Mucosa of descending colon (tissue), 3 donors: ENCODE measurements around the gene ZNF22. TPM values are rescaled to one million over a fixed set of nuclear protein-coding genes. Genes with fewer than 3 reads are reported as not detected.
A peak's percentile ranks its signal among the peaks of the same experiment; 100 is the strongest.

ENCODE experiments used
- ATAC-seq: fragments of 200-7000 bp; cut with Tn5 transposase; one replicate; pipeline ENCODE4 v1.9.1; 2020; ENCODE audit warnings: mild to moderate bottlenecking, moderate library complexity
- DNase-seq, 3 donors: peaks; one replicate each; pipeline ENCODE4 v3.0.0-alpha.2; 2020
- H3K36me3 ChIP-seq: fragments of 200-600 bp; one replicate; pipeline ENCODE4 v1.8.0; 2021; ENCODE audit warnings: low read depth, mild to moderate bottlenecking
- H3K4me1 ChIP-seq: fragments of 200-600 bp; one replicate; pipeline ENCODE4 v1.8.0; 2021; ENCODE audit warnings: low read depth, mild to moderate bottlenecking
- H3K4me3 ChIP-seq: fragments of 200-600 bp; one replicate; pipeline ENCODE4 v1.8.0; 2021; ENCODE audit warnings: mild to moderate bottlenecking
- H3K9me3 ChIP-seq: fragments of 200-600 bp; one replicate; pipeline ENCODE4 v1.8.0; 2021; ENCODE audit warnings: mild to moderate bottlenecking
- intact Hi-C, 2 donors: fragments of 100-400 bp; cut with DNase I in 1 of 2; cut with micrococcal nuclease in 1 of 2; formaldehyde crosslinking; loops; one replicate each; pipeline versions ENCODE4 v1.11.0 to v1.11.1; 2022; cut with DNase I, micrococcal nuclease
- total RNA-seq, 3 donors: library from RNA; stranded (reverse); fragmentation: NEBNext Ultra II Directional in 2 of 3; extraction: Animal tissue kit (Norgen Biotek cat#: 25700) in 2 of 3; gene quantifications; one replicate each; pipeline versions ENCODE4 v1.2.1 to v1.2.4, GENCODE V29; 2021 to 2023
- TF ChIP-seq, protein P1 (sequence below): fragments of 200-600 bp; IDR thresholded peaks from one replicate; pipeline ENCODE4 v1.8.0; 2022; ENCODE audit warnings: antibody characterized with exemption, mild to moderate bottlenecking
- donor health status: DM: no; HTN: no; CAD: no; lungs with moderate emphysema.
- donor health status: DM: no; HTN: no; CAD: no.
- donor health status: DM: no; HTN: yes; CAD: no.

ZNF22 gene
- total RNA-seq, 3 donors from 2014 or later, result 14.6 to 17.7 (median 15.5) TPM

DNA sequence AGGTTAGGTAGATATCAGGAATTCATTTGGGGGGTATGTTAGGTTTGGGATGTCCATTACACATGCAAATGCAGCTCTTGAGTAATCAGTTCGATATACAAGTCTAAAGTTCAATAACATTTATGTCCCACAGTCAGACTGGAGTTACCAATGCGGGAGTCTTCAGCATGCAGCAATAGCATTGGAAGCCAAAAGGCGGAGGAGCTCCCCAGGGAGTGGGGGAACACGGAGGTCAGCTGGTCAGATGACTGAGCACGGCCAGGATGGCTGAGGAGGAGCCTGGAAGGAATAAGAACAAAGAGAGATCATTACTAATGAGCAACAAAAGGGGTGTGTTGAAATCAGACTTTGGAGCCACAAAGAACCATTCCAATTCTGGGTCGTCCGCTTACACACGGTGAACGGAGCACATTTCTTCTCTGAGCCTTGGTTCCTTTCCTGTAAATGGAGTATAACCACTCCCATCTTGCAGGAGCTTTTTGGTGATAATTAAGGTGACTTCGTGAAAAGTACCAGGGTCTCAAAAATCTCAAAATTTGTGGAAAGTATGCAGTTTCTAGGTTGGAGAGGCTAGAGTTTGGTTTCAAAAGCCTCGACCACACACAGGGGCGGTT is 478 bp upstream of the ZNF22 start:
- H3K9me3 ChIP-seq, result no peaks in the 10 kb centered on the region
- TF ChIP-seq, protein P1, sequence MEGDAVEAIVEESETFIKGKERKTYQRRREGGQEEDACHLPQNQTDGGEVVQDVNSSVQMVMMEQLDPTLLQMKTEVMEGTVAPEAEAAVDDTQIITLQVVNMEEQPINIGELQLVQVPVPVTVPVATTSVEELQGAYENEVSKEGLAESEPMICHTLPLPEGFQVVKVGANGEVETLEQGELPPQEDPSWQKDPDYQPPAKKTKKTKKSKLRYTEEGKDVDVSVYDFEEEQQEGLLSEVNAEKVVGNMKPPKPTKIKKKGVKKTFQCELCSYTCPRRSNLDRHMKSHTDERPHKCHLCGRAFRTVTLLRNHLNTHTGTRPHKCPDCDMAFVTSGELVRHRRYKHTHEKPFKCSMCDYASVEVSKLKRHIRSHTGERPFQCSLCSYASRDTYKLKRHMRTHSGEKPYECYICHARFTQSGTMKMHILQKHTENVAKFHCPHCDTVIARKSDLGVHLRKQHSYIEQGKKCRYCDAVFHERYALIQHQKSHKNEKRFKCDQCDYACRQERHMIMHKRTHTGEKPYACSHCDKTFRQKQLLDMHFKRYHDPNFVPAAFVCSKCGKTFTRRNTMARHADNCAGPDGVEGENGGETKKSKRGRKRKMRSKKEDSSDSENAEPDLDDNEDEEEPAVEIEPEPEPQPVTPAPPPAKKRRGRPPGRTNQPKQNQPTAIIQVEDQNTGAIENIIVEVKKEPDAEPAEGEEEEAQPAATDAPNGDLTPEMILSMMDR, result no peak
- intact Hi-C loops, result no loop called here
- DNase-seq, result peak in 1 of 3 donors; percentile 75
- no peak overlapping the region for H3K4me3 ChIP-seq
- ATAC-seq, result no peak
- H3K36me3 ChIP-seq, result no peaks in the 10 kb centered on the region
- H3K4me1 ChIP-seq, result peaks cover 11% of the 10 kb centered on the region

DNA sequence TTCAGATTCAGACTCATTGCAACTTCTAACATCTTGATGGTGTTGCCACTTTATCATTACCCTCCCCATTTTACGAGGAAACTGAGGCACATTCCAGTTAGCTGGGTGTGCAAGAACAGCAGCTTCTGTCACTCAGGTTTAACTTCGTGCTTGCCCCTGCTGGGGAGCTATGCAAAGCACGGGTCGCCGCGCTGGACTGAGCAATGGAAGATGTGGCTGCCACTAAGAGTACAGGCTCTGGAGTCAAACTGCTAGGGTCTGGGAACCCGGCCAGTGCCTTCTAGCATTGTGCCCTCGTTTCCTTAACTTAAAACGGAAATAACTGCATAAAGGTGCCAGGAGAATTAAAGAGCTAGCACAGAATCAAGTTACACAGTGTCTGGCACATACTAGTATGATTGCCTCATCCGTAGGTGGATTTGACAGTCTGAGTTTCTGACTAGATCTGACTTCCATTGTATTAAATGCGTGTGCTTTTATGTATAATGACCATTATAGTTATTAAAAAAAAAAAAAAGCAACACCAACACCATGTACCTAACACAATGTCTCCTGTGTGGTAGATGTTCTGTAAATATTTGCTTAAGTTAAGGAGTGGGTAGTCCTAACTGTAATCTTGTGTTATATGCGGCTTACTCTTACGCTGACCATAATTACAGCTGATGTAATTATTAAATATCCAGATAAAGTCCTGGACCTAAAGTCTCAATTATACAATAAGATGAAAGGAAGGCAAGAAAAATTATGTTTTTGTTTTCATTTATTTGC is 842 bp downstream of the ZNF22 start:
- H3K9me3 ChIP-seq, result no peaks in the 10 kb centered on the region
- H3K4me3 ChIP-seq, result peak overlapping the region; percentile 27
- peaks cover 11% of the 10 kb centered on the region for H3K4me1 ChIP-seq
- intact Hi-C loops, result no loop called here
- DNase-seq (peak; percentile 76 to 78 (median 77)), ATAC-seq (peak; percentile 75)
- no peaks in the 10 kb centered on the region for H3K36me3 ChIP-seq
- TF ChIP-seq, protein P1, result no peak

DNA sequence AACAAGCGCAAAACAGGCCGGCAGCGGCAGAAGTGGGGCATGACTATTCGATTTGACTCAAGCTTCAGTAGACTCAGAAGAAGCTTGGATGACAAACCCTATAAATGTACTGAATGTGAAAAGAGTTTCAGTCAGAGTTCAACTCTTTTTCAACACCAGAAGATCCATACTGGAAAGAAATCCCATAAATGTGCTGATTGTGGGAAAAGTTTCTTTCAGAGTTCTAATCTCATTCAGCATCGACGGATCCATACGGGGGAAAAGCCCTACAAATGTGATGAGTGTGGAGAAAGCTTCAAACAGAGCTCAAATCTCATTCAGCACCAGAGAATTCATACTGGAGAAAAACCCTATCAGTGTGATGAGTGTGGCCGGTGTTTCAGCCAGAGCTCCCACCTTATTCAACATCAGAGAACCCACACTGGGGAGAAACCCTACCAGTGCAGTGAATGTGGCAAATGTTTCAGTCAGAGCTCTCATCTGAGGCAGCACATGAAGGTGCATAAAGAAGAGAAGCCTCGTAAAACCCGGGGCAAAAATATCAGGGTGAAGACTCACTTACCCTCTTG is 2.8 kb downstream of the ZNF22 start:
- DNase-seq (no peak), ATAC-seq (no peak)
- H3K36me3 ChIP-seq, result no peaks in the 10 kb centered on the region
- no peak overlapping the region for H3K4me3 ChIP-seq
- peaks cover 15% of the 10 kb centered on the region for H3K4me1 ChIP-seq
- intact Hi-C loops, result no loop called here
- TF ChIP-seq, protein P1, result no peak
- H3K9me3 ChIP-seq, result no peaks in the 10 kb centered on the region

DNA sequence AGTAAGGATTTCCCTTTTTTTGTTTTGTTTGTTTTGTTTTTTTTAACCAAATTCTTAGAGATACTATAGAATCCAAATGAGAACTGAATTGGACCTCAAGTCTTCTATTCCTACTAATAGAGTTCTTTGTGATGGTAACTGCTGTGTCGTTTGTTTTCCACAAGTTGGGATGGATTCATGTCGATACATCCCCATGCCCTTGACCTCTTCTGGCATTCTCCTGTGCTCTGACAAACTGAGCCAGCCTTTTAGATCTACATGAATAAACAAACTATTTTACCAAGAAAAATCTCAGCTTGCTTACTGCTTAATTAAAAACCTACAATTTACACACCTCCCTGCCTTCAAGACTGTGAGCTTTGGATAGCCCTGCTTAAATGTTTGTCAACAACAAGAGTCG is 3.9 kb downstream of the ZNF22 start:
- no peak overlapping the region for H3K4me3 ChIP-seq
- no peaks in the 10 kb centered on the region for H3K36me3 ChIP-seq
- TF ChIP-seq, protein P1, result no peak
- H3K9me3 ChIP-seq, result no peaks in the 10 kb centered on the region
- H3K4me1 ChIP-seq, result peaks cover 17% of the 10 kb centered on the region
- no peak for ATAC-seq
- intact Hi-C loops, result no loop called here
- no peak for DNase-seq

DNA sequence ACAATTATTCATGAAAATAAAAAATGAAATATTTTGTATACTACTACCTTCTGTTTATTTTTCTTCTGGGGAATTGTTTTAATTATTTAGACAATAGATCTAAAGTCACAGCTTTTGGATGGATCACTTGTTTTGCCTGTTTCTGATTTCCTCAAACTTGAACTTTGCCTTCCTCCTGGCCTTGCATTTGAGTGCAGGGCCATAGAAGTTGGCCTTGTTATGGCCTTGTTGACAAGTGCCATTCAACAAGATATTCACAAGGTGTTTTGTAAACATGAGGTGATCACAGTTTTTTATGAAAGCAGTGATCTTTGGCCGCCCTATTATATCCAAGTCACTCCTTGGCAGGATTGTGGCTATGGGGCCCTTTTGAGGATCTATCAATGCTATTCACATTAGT is 4.6 kb downstream of the ZNF22 start:
- no peak for DNase-seq
- intact Hi-C loops, result no loop called here
- Histone ChIP-seq H3K4me3 (no peak overlapping the region), H3K9me3 (no peaks in the 10 kb centered on the region), H3K36me3 (no peaks in the 10 kb centered on the region), H3K4me1 (peaks cover 17% of the 10 kb centered on the region)
- ATAC-seq, result no peak
- TF ChIP-seq, protein P1, result no peak
